Measurements from ENCODE around the gene MSL3B.

MSL3B gene

GRCh38 chr2:233822781-233823730 is 45.1 kb downstream of the MSL3B start:
- ATAC-seq (ENCODE audit: insufficient read depth, low FRiP score) (no peak), DNase-seq (peak in 1 of 3 donors; percentile 7)
- no peaks in the 10 kb centered on the region for H3K36me3 ChIP-seq (ENCODE audit: control insufficient read depth in 4 of 4, insufficient read depth in 4 of 4, low read length in 4 of 4)
- TF ChIP-seq, protein P1, sequence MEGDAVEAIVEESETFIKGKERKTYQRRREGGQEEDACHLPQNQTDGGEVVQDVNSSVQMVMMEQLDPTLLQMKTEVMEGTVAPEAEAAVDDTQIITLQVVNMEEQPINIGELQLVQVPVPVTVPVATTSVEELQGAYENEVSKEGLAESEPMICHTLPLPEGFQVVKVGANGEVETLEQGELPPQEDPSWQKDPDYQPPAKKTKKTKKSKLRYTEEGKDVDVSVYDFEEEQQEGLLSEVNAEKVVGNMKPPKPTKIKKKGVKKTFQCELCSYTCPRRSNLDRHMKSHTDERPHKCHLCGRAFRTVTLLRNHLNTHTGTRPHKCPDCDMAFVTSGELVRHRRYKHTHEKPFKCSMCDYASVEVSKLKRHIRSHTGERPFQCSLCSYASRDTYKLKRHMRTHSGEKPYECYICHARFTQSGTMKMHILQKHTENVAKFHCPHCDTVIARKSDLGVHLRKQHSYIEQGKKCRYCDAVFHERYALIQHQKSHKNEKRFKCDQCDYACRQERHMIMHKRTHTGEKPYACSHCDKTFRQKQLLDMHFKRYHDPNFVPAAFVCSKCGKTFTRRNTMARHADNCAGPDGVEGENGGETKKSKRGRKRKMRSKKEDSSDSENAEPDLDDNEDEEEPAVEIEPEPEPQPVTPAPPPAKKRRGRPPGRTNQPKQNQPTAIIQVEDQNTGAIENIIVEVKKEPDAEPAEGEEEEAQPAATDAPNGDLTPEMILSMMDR (IDR thresholded peaks at IDR 0.05; ENCODE audit: control extremely low read depth, extremely low read depth), result no peak
- H3K4me1 ChIP-seq (ENCODE audit: control insufficient read depth in 5 of 5, insufficient read depth in 5 of 5, low read length in 5 of 5), result no peaks in the 10 kb centered on the region
- H3K27ac ChIP-seq (ENCODE audit: low read depth in 1 of 2, low read length in 1 of 2), result no peak overlapping the region
- 76% methylated on average over 25 of the region's 25 CpGs for WGBS, 2 donors
- H3K4me3 ChIP-seq, result no peak overlapping the region
- peaks cover 0 to 2% (median 0%) of the 10 kb centered on the region in 4 donors for H3K9me3 ChIP-seq (ENCODE audit: control insufficient read depth in 4 of 4, insufficient read depth in 3 of 4, low read length in 3 of 4)
- H3K9ac ChIP-seq (ENCODE audit: insufficient read depth in 1 of 2, low read length in 2 of 2), result no peak overlapping the region
- no peaks in the 10 kb centered on the region for H3K27me3 ChIP-seq (ENCODE audit: control insufficient read depth in 3 of 3, insufficient read depth in 3 of 3, low read length in 2 of 3)

GRCh38 chr2:233822101-233822771 is 46.0 kb downstream of the MSL3B start:
- Histone ChIP-seq H3K36me3 (ENCODE audit: control insufficient read depth in 4 of 4, insufficient read depth in 4 of 4, low read length in 4 of 4) (no peaks in the 10 kb centered on the region), H3K27ac (ENCODE audit: low read depth in 1 of 2, low read length in 1 of 2) (no peak overlapping the region), H3K4me3 (no peak overlapping the region), H3K27me3 (ENCODE audit: control insufficient read depth in 3 of 3, insufficient read depth in 3 of 3, low read length in 2 of 3) (no peaks in the 10 kb centered on the region), H3K9me3 (ENCODE audit: control insufficient read depth in 4 of 4, insufficient read depth in 3 of 4, low read length in 3 of 4) (peaks cover 0 to 2% (median 0%) of the 10 kb centered on the region in 4 donors), H3K4me1 (ENCODE audit: control insufficient read depth in 5 of 5, insufficient read depth in 5 of 5, low read length in 5 of 5) (no peaks in the 10 kb centered on the region), H3K9ac (ENCODE audit: insufficient read depth in 1 of 2, low read length in 2 of 2) (no peak overlapping the region)
- ATAC-seq (ENCODE audit: insufficient read depth, low FRiP score) (no peak), DNase-seq (peak in 1 of 3 donors; percentile 1)
- WGBS, 2 donors, result 89 to 91% methylated on average over 21 of the region's 21 CpGs
- TF ChIP-seq, protein P1 (IDR thresholded peaks at IDR 0.05; ENCODE audit: control extremely low read depth, extremely low read depth), result no peak

- DNase-seq (no peak), ATAC-seq (ENCODE audit: insufficient read depth, low FRiP score) (no peak)
- WGBS, 2 donors, result 92 to 95% methylated on average over 8 of the region's 8 CpGs
- Histone ChIP-seq H3K27ac (ENCODE audit: low read depth in 1 of 2, low read length in 1 of 2) (no peak overlapping the region), H3K27me3 (ENCODE audit: control insufficient read depth in 3 of 3, insufficient read depth in 3 of 3, low read length in 2 of 3) (no peaks in the 10 kb centered on the region), H3K4me1 (ENCODE audit: control insufficient read depth in 5 of 5, insufficient read depth in 5 of 5, low read length in 5 of 5) (no peaks in the 10 kb centered on the region), H3K9me3 (ENCODE audit: control insufficient read depth in 4 of 4, insufficient read depth in 3 of 4, low read length in 3 of 4) (peaks cover 0 to 2% (median 0%) of the 10 kb centered on the region in 4 donors), H3K36me3 (ENCODE audit: control insufficient read depth in 4 of 4, insufficient read depth in 4 of 4, low read length in 4 of 4) (no peaks in the 10 kb centered on the region), H3K9ac (ENCODE audit: insufficient read depth in 1 of 2, low read length in 2 of 2) (no peak overlapping the region), H3K4me3 (no peak overlapping the region)
- TF ChIP-seq, protein P1 (IDR thresholded peaks at IDR 0.05; ENCODE audit: control extremely low read depth, extremely low read depth), result no peak
Observed at GRCh38 chr2:233821709-233822100, 46.5 kb downstream of the MSL3B start.
